ENCODE data around the gene SYTL1. TPM values are rescaled to one million over a fixed set of nuclear protein-coding genes. Genes with fewer than 3 reads are reported as not detected.

Gene SYTL1
- total and polyA plus RNA-seq, 9 of the 15 experiments (the other 6 are each of a cell fraction or from before 2014, with no cell fraction given), result 0.04 to 9.3 (median 1.7) TPM

GRCh38 chr1:27301052-27301422 is 40.8 kb upstream of the SYTL1 start (continued):
- 0 out of 2 replicates have a peak, but pooled peaks have one; percentile 5 for TF ChIP-seq CREB1 (IDR thresholded peaks at IDR 0.05)
- no peak for TF ChIP-seq CREB1 (CRISPR knock-in tag; IDR thresholded peaks at IDR 0.05)
- TF ChIP-seq ILF3 (IDR thresholded peaks at IDR 0.05; ENCODE audit: borderline replicate concordance), result no peak

- in situ Hi-C loops (cut with MboI) (loop anchor here (5.0 kb wide), 1 partner anchor 86 kb away; no protein-coding TSS in a partner anchor), intact Hi-C loops (cut with micrococcal nuclease) (loop anchor here (1.0 to 5.0 kb wide), 3 partner anchors 56 to 87 kb away; partner anchors contain the start of gene FCN3)
- FAIRE-seq (no peak), ATAC-seq (no peak), DNase-seq (ENCODE audit: extremely low read depth in 1 of 4, low spot score in 3 of 4) (no peak)
- no TSS peak for BruUV-seq (replicated peaks)
- Histone ChIP-seq H3K4me2 (ENCODE audit: insufficient read depth, low read length) (no peak overlapping the region), H3K9ac (ENCODE audit: insufficient read depth in 1 of 2, low read depth in 2 of 2, low read length in 2 of 2) (peak overlapping the region in 1 of 2 experiments; percentile 53; a peak in 1 of 4 replicates), H3K36me3 (ENCODE audit: control insufficient read depth, insufficient read depth, low read length) (peaks cover 36% of the 10 kb centered on the region; the same call in 2 of the 3 replicates), H3K79me2 (ENCODE audit: control insufficient read depth, insufficient read depth, low read length) (no peaks in the 10 kb centered on the region), H3K4me3 (no peak overlapping the region), H3K9me1 (ENCODE audit: control insufficient read depth, insufficient read depth, low read length) (peaks cover 3% of the 10 kb centered on the region), H3K4me1 (replicated peaks in 1 of 2; ENCODE audit: control insufficient read depth in 2 of 2, insufficient read depth in 2 of 2, low read length in 2 of 2) (peaks cover 0 to 11% of the 10 kb centered on the region in 2 experiments; a peak in 2 of 5 replicates), H4K20me1 (replicated peaks; ENCODE audit: control insufficient read depth, insufficient read depth, low read length) (0 out of 2 replicates have a peak, but pooled peaks cover 7% of the 10 kb centered on the region), H3K27ac (ENCODE audit: extremely low read depth, low read depth, low read length) (no peak overlapping the region), H3K27me3 (ENCODE audit: control insufficient read depth in 2 of 2, insufficient read depth in 2 of 2, low read length in 2 of 2) (no peaks in the 10 kb centered on the region), H2AFZ (ENCODE audit: low read depth, low read length) (no peak overlapping the region), H3K9me3 (replicated peaks; ENCODE audit: control insufficient read depth, insufficient read depth, low read depth, low read length) (no peaks in the 10 kb centered on the region)
- WGBS (ENCODE audit: insufficient coverage, low coverage, missing lambda C conversion rate), result 64% methylated on average over 10 of the region's 10 CpGs
- no peak for TF ChIP-seq NCOA4 (IDR thresholded peaks at IDR 0.05; ENCODE audit: partially characterized antibody)
- no peak for TF ChIP-seq E2F3 (CRISPR knock-in tag; IDR thresholded peaks at IDR 0.05)
- TF ChIP-seq ZNF695 (CRISPR knock-in tag; IDR thresholded peaks at IDR 0.05), result no peak
- no peak for TF ChIP-seq ZNF140 (CRISPR knock-in tag; IDR thresholded peaks at IDR 0.05)
- TF ChIP-seq NR0B1 (IDR thresholded peaks at IDR 0.05; ENCODE audit: partially characterized antibody), result no peak
- 0 out of 2 replicates have a peak, but pooled peaks have one; percentile 13 for TF ChIP-seq MED1 (CRISPR knock-in tag; IDR thresholded peaks at IDR 0.05; ENCODE audit: borderline replicate concordance)
- ChIA-PET CTCF (ENCODE audit: low intra/inter-chr PET ratio) (interaction anchor here (0.9 to 3.2 kb wide), 6 partner anchors 70 to 305 kb away, joined by 3 to 49 read pairs (median 8); partner anchors contain the start of gene GPR3), POLR2A (interaction anchor here (0.6 to 1.8 kb wide), 4 partner anchors 94 to 208 kb away, joined by 3 to 10 read pairs (median 4); no protein-coding TSS in a partner anchor)
Observed at GRCh38 chr1:27301582-27302199, 40.1 kb upstream of the SYTL1 start.

Measured in K562 (cell line).